Parathyroid adenoma (tissue), 2 donors: Measurements from ENCODE around the gene CENPC.

ENCODE experiments used
- H2AFZ ChIP-seq: fragments of 300-600 bp; sonication (generic); one replicate; pipeline ENCODE4 v1.7.0; 2017; ENCODE audit warnings: antibody characterized with exemption, mild to moderate bottlenecking
- H3K27ac ChIP-seq: fragments of 300-600 bp; sonication (generic); one replicate; pipeline ENCODE4 v1.7.0; 2017
- H3K27me3 ChIP-seq: fragments of 300-600 bp; sonication (generic); one replicate; pipeline ENCODE4 v1.7.0; 2017; ENCODE audit warnings: low read length; ENCODE audit not compliant: control insufficient read depth, insufficient read depth
- H3K36me3 ChIP-seq: fragments of 300-600 bp; sonication (generic); one replicate; pipeline ENCODE4 v1.7.0; 2017; ENCODE audit warnings: low read length; ENCODE audit not compliant: control insufficient read depth, insufficient read depth
- H3K4me1 ChIP-seq: fragments of 300-600 bp; sonication (generic); one replicate; pipeline ENCODE4 v1.7.0; 2017; ENCODE audit warnings: control low read depth
- H3K4me2 ChIP-seq: fragments of 300-600 bp; sonication (generic); one replicate; pipeline ENCODE4 v1.7.0; 2017; ENCODE audit warnings: low read length
- H3K4me3 ChIP-seq: fragments of 300-600 bp; sonication (generic); one replicate; pipeline ENCODE4 v1.7.0; 2017; ENCODE audit warnings: low read depth, low read length
- H3K79me2 ChIP-seq: fragments of 300-600 bp; sonication (generic); one replicate; pipeline ENCODE4 v1.7.0; 2017; ENCODE audit warnings: control low read depth
- H3K9ac ChIP-seq: fragments of 300-600 bp; sonication (generic); one replicate; pipeline ENCODE4 v1.7.0; 2017; ENCODE audit warnings: mild to moderate bottlenecking
- H3K9me3 ChIP-seq: fragments of 300-600 bp; sonication (generic); one replicate; pipeline ENCODE4 v1.7.0; 2017; ENCODE audit warnings: low read length; ENCODE audit not compliant: control insufficient read depth
- CTCF ChIP-seq: fragments of 300-600 bp; sonication (generic); IDR thresholded peaks from one replicate; pipeline ENCODE4 v1.7.0; 2017; ENCODE audit warnings: antibody characterized with exemption, mild to moderate bottlenecking
- donor health status: primary hyperparathyroidism.

CENPC gene

DNA sequence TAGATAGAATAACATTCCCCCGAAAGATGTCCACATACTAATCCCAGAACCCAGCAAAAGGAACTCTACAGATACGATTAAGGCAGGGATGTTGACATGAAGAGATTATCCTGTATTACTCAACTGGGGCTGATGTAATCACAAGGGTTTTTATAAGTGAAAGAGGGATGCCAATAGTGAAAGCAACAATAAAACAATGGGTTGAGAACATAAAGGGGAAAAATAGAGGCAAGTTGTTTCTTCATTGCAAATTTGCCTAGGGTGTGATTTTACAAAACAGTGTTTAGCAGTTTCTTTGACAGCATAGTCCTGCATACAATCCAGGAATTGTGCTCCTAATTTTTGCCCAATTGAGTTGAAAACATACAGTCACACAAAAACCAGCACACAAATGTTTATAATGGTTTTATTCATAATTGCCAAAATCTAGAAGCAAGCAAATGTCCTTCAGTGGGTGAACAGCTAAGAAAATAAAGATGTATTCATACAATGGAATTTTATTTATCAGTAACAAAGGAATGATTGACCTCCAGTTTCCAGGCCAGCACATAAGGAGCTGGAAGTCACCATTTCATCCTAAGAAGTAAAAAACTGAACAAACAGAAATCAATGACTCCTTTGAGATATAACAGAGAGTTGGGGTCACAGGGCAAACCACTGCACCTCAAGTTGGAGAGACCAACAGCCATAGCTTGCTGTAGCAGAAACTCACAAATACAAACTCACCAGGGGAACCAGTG is 107.2 kb downstream of the CENPC start:
- TF ChIP-seq CTCF: no peak
- Histone ChIP-seq H3K4me2 (no peak overlapping the region), H3K9me3 (no peaks in the 10 kb centered on the region), H3K27me3 (no peaks in the 10 kb centered on the region), H3K9ac (no peak overlapping the region), H3K36me3 (no peaks in the 10 kb centered on the region), H3K4me1 (no peaks in the 10 kb centered on the region), H3K79me2 (no peaks in the 10 kb centered on the region), H3K27ac (no peak overlapping the region), H2AFZ (no peak overlapping the region), H3K4me3 (no peak overlapping the region)

- Histone ChIP-seq H3K4me2 (no peak overlapping the region), H3K4me3 (no peak overlapping the region), H3K27me3 (no peaks in the 10 kb centered on the region), H3K79me2 (no peaks in the 10 kb centered on the region), H3K9me3 (no peaks in the 10 kb centered on the region), H3K36me3 (no peaks in the 10 kb centered on the region), H3K27ac (no peak overlapping the region), H3K9ac (no peak overlapping the region), H3K4me1 (no peaks in the 10 kb centered on the region), H2AFZ (no peak overlapping the region)
- no peak for TF ChIP-seq CTCF
These were observed 108.6 kb downstream of the CENPC start for GRCh38 chr4:67436742-67437141.

DNA sequence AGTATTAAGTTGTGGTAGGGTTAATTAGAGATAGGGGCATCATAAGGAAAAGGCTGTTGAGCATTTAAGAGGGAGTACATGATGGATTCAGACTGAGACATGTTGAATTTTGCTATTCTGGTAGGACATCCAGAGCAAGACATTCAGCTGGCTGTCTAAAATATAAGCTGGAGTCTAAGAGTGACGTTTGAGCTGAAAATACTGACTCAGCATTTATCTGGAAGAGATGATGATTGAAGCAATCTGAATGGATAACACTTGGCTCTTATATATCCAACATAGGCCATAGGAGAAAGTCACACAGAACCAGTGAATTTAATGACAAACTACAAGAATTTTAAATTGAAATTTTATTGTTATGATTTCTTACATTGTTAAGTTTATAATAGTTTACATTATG is 114.3 kb downstream of the CENPC start:
- no peaks in the 10 kb centered on the region for H3K79me2 ChIP-seq
- H3K9ac ChIP-seq: no peak overlapping the region
- H3K4me3 ChIP-seq: no peak overlapping the region
- no peaks in the 10 kb centered on the region for H3K36me3 ChIP-seq
- no peaks in the 10 kb centered on the region for H3K4me1 ChIP-seq
- H3K27me3 ChIP-seq: no peaks in the 10 kb centered on the region
- no peak overlapping the region for H3K4me2 ChIP-seq
- no peak overlapping the region for H2AFZ ChIP-seq
- H3K27ac ChIP-seq: no peak overlapping the region
- no peaks in the 10 kb centered on the region for H3K9me3 ChIP-seq
- TF ChIP-seq CTCF: no peak

DNA sequence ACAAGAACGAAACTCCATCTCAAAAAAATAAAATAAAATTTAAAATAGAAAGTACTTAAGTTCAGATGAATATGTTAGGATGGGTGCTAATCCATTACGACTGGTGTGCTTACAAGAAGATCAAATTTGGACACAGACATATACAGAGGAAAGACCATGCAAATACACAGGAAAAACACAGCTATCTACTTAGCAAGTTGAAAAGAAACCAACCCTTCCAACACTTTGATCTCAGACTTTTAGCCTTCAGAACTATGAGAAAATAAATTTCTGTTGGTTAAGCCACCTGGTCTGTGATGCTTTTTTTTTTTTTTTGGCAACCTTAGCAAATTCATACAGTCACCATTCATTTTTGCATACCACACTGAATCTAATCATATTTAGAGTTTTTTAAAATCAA is 116.5 kb downstream of the CENPC start:
- TF ChIP-seq CTCF: no peak

More for the DNA sequence above, 116.5 kb downstream of the CENPC start:
- Histone ChIP-seq H3K4me3 (no peak overlapping the region), H3K4me2 (no peak overlapping the region), H3K27me3 (no peaks in the 10 kb centered on the region), H3K36me3 (no peaks in the 10 kb centered on the region), H3K4me1 (no peaks in the 10 kb centered on the region), H3K79me2 (no peaks in the 10 kb centered on the region), H3K9ac (no peak overlapping the region), H3K27ac (no peak overlapping the region), H3K9me3 (no peaks in the 10 kb centered on the region), H2AFZ (no peak overlapping the region)
